Caco-2 (cell line): Measurements from ENCODE around the gene NMB. TPM values are rescaled to one million over a fixed set of nuclear protein-coding genes. Genes with fewer than 3 reads are reported as not detected.

Experiments
- BruUV-seq: library from RNA; stranded (reverse); fragments of 400-500 nt; replicated peaks from 2 replicates; lab custom pipeline; 2021; lab: Mats Ljungman, UMichigan
- CTCF ChIA-PET: fragments of 300-600 bp; sonication (Branson Sonifier 250); formaldehyde crosslinking; loops from one replicate; lab custom pipeline; 2022; ENCODE audit warnings: antibody characterized with exemption; lab: Charles Lee
- POLR2A ChIA-PET: fragments of 300-600 bp; sonication (Branson Sonifier 250); formaldehyde crosslinking; loops from one replicate; lab custom pipeline; 2022; ENCODE audit warnings: antibody characterized with exemption; lab: Charles Lee
- DNase-seq, 2 experiments: peaks; one replicate each; pipeline versions ENCODE4 v3.0.0 to v3.0.0-alpha.2; 2020 to 2022
- H3K27me3 ChIP-seq: replicated peaks from 2 replicates; pipeline ENCODE4 v1.6.0; 2011; ENCODE audit warnings: low read length; ENCODE audit not compliant: control insufficient read depth, insufficient read depth
- H3K36me3 ChIP-seq: 2 replicates; pipeline ENCODE4 v1.5.1; 2011; ENCODE audit warnings: low read length; ENCODE audit not compliant: control insufficient read depth, insufficient read depth
- H3K4me1 ChIP-seq: fragments of 250-450 bp; sonication (Bioruptor Pico); 2 replicates; pipeline ENCODE4 v1.5.1; 2020; ENCODE audit warnings: mild to moderate bottlenecking
- H3K4me3 ChIP-seq: 2 replicates; pipeline ENCODE4 v1.5.1; 2011; ENCODE audit warnings: low read depth, mild to moderate bottlenecking, control low read depth, low read length
- H3K9me3 ChIP-seq: fragments of 250-450 bp; sonication (Bioruptor Pico); 2 replicates; pipeline ENCODE4 v1.5.1; 2020; ENCODE audit warnings: mild to moderate bottlenecking, moderate library complexity
- H3K27ac Mint-ChIP-seq: one replicate; pipeline ENCODE4 v1.8.0; 2022; ENCODE audit warnings: mixed read lengths; ENCODE audit not compliant: unreplicated experiment
- H3K27me3 Mint-ChIP-seq: one replicate; pipeline ENCODE4 v1.8.0; 2022; ENCODE audit warnings: mixed read lengths; ENCODE audit not compliant: insufficient read depth, unreplicated experiment
- H3K36me3 Mint-ChIP-seq: one replicate; pipeline ENCODE4 v1.8.0; 2022; ENCODE audit warnings: mild to moderate bottlenecking, mixed read lengths; ENCODE audit not compliant: insufficient read depth, unreplicated experiment
- H3K4me1 Mint-ChIP-seq: one replicate; pipeline ENCODE4 v1.8.0; 2022; ENCODE audit warnings: low read depth, mixed read lengths; ENCODE audit not compliant: unreplicated experiment
- H3K4me3 Mint-ChIP-seq: one replicate; pipeline ENCODE4 v1.8.0; 2022; ENCODE audit warnings: mild to moderate bottlenecking, moderate library complexity, mixed read lengths; ENCODE audit not compliant: unreplicated experiment
- H3K9me3 Mint-ChIP-seq: one replicate; pipeline ENCODE4 v1.8.0; 2022; ENCODE audit warnings: mixed read lengths; ENCODE audit not compliant: unreplicated experiment
- intact Hi-C: fragments of 100-400 bp; cut with micrococcal nuclease; formaldehyde crosslinking; loops from one replicate; pipeline ENCODE4 v1.10.0; 2022; ENCODE audit not compliant: unreplicated experiment
- total RNA-seq: library from RNA; stranded (reverse); gene quantifications from 2 replicates; pipeline ENCODE4 v1.2.3, GENCODE V29; 2022
- TF ChIP-seq, protein P1 (sequence below), 2 experiments: fragments of 200-600 bp in 1 of 2; IDR thresholded peaks; 1 replicate in 1 of 2; 2 replicates in 1 of 2; pipeline versions ENCODE4 v1.5.1 to v1.8.0; 2011 to 2022; ENCODE audit warnings: antibody characterized with exemption in 1 of 2, control low read depth in 1 of 2, inconsistent platforms in 1 of 2, low read depth in 1 of 2, low read length in 1 of 2, mild to moderate bottlenecking in 1 of 2, moderate library complexity in 1 of 2; ENCODE audit not compliant: insufficient read depth in 1 of 2, severe bottlenecking in 1 of 2, unreplicated experiment in 1 of 2

The NMB gene
- total RNA-seq, 1 experiment from 2014 or later: 8.6 TPM

GRCh38 chr15:84606653-84607120, 51.3 kb downstream of the NMB start:
- Mint-ChIP-seq H3K9me3 (no peaks in the 10 kb centered on the region), H3K4me3 (peak overlapping the region; percentile 56), H3K36me3 (peaks cover 20% of the 10 kb centered on the region), H3K27ac (peak overlapping the region; percentile 82), H3K27me3 (no peaks in the 10 kb centered on the region), H3K4me1 (peaks cover 41% of the 10 kb centered on the region)
- Histone ChIP-seq H3K27me3 (no peaks in the 10 kb centered on the region), H3K9me3 (no peaks in the 10 kb centered on the region), H3K36me3 (peaks cover 4% of the 10 kb centered on the region), H3K4me3 (0 out of 2 replicates have a peak overlapping the region, but pooled peaks have one; percentile 17), H3K4me1 (peaks cover 31% of the 10 kb centered on the region)
- no TSS peak for BruUV-seq
- intact Hi-C loops: loop anchor here (10.0 kb wide), 1 partner anchor 108 kb away; the partner anchor contains the start of gene SEC11A
- DNase-seq: peak; percentile 78 to 82
- CTCF ChIA-PET: interaction anchor here (0.7 to 1.0 kb wide), 2 partner anchors 24 to 35 kb away, joined by 4 to 6 read pairs; no protein-coding TSS in a partner anchor
- POLR2A ChIA-PET: interaction anchor here (1.3 kb wide), 1 partner anchor 25 kb away, joined by 5 read pairs; no protein-coding TSS in a partner anchor
- TF ChIP-seq, protein P1, sequence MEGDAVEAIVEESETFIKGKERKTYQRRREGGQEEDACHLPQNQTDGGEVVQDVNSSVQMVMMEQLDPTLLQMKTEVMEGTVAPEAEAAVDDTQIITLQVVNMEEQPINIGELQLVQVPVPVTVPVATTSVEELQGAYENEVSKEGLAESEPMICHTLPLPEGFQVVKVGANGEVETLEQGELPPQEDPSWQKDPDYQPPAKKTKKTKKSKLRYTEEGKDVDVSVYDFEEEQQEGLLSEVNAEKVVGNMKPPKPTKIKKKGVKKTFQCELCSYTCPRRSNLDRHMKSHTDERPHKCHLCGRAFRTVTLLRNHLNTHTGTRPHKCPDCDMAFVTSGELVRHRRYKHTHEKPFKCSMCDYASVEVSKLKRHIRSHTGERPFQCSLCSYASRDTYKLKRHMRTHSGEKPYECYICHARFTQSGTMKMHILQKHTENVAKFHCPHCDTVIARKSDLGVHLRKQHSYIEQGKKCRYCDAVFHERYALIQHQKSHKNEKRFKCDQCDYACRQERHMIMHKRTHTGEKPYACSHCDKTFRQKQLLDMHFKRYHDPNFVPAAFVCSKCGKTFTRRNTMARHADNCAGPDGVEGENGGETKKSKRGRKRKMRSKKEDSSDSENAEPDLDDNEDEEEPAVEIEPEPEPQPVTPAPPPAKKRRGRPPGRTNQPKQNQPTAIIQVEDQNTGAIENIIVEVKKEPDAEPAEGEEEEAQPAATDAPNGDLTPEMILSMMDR (IDR thresholded peaks at IDR 0.05; ENCODE audit: insufficient read depth in 1 of 2, low read depth in 1 of 2, low read length in 1 of 2, severe bottlenecking in 1 of 2, unreplicated experiment in 1 of 2): no peak

GRCh38 chr15:84605554-84605882, 52.5 kb downstream of the NMB start:
- H3K27me3 Mint-ChIP-seq: no peaks in the 10 kb centered on the region
- no peaks in the 10 kb centered on the region for H3K9me3 Mint-ChIP-seq
- BruUV-seq: no TSS peak
- Histone ChIP-seq H3K4me1 (peaks cover 31% of the 10 kb centered on the region), H3K27me3 (no peaks in the 10 kb centered on the region), H3K4me3 (no peak overlapping the region), H3K9me3 (no peaks in the 10 kb centered on the region), H3K36me3 (peaks cover 4% of the 10 kb centered on the region)
- peak overlapping the region; percentile 56 for H3K4me3 Mint-ChIP-seq
- intact Hi-C loops: loop anchor here (10.0 kb wide), 1 partner anchor 109 kb away; the partner anchor contains the start of gene SEC11A
- H3K27ac Mint-ChIP-seq: peak overlapping the region; percentile 82
- peaks cover 26% of the 10 kb centered on the region for H3K36me3 Mint-ChIP-seq
- ChIA-PET CTCF (no interaction called here), POLR2A (interaction anchor here (0.6 kb wide), 1 partner anchor 26 kb away, joined by 3 read pairs; no protein-coding TSS in a partner anchor)
- no peak for DNase-seq
- peaks cover 41% of the 10 kb centered on the region for H3K4me1 Mint-ChIP-seq
- TF ChIP-seq, protein P1 (IDR thresholded peaks at IDR 0.05; ENCODE audit: insufficient read depth in 1 of 2, low read depth in 1 of 2, low read length in 1 of 2, severe bottlenecking in 1 of 2, unreplicated experiment in 1 of 2): no peak

Other genes with a start within 250 kb of the NMB start
- gene ZSCAN2, start 57.2 kb downstream of the NMB start, total RNA-seq: 12.7 and 12.9 TPM in 2 replicates
- 32.5 and 32.7 TPM in 2 replicates for gene WDR73, start 3.9 kb downstream of the NMB start, total RNA-seq
- gene SEC11A, start 57.9 kb upstream of the NMB start, total RNA-seq: 200 and 211 TPM in 2 replicates
- gene ZNF592, start 90.4 kb upstream of the NMB start, total RNA-seq: 29.1 and 30.6 TPM in 2 replicates
- gene ALPK3, start 159.2 kb upstream of the NMB start, total RNA-seq: 0.43 and 0.95 TPM in 2 replicates
- not detected in 2 replicates for gene SLC28A1, start 226.5 kb upstream of the NMB start, total RNA-seq